Liver (tissue), 9 donors: ENCODE results near the gene ANKRD44. TPM values are rescaled to one million over a fixed set of nuclear protein-coding genes. Genes with fewer than 3 reads are reported as not detected.

Source experiments
- DNase-seq: peaks from one replicate; pipeline ENCODE4 v3.0.0-alpha.2; 2017; ENCODE audit warnings: low spot score
- H3K27ac ChIP-seq, 2 donors: one replicate each; pipeline ENCODE4 v1.7.0; 2013; ENCODE audit warnings: inconsistent platforms in 2 of 2, low read length in 2 of 2, control low read depth in 1 of 2, low read depth in 1 of 2, mild to moderate bottlenecking in 1 of 2
- H3K27me3 ChIP-seq, 4 donors: one replicate each; pipeline versions ENCODE4 v1.6.1 to v1.7.0; 2013; ENCODE audit warnings: low read length in 3 of 4, inconsistent platforms in 1 of 4, mild to moderate bottlenecking in 1 of 4, moderate library complexity in 1 of 4; ENCODE audit not compliant: control insufficient read depth in 4 of 4, insufficient read depth in 4 of 4
- H3K36me3 ChIP-seq, 4 donors: one replicate each; pipeline versions ENCODE4 v1.6.1 to v1.7.0; 2013; ENCODE audit warnings: low read length in 3 of 4, mild to moderate bottlenecking in 3 of 4, low read depth in 1 of 4, moderate library complexity in 1 of 4; ENCODE audit not compliant: control insufficient read depth in 4 of 4, insufficient read depth in 3 of 4
- H3K4me1 ChIP-seq, 4 donors: one replicate each; pipeline versions ENCODE4 v1.6.1 to v1.7.0; 2013; ENCODE audit warnings: low read length in 3 of 4, mild to moderate bottlenecking in 3 of 4, moderate library complexity in 1 of 4; ENCODE audit not compliant: control insufficient read depth in 4 of 4, insufficient read depth in 4 of 4
- H3K4me3 ChIP-seq, 3 donors: one replicate each; pipeline versions ENCODE4 v1.6.1 to v1.7.0; 2013; ENCODE audit warnings: low read length in 3 of 3, control low read depth in 1 of 3, low read depth in 1 of 3, mild to moderate bottlenecking in 1 of 3
- H3K9ac ChIP-seq, 2 donors: one replicate each; pipeline ENCODE4 v1.7.0; 2013; ENCODE audit warnings: low read length in 2 of 2, mild to moderate bottlenecking in 2 of 2, moderate library complexity in 2 of 2, control low read depth in 1 of 2, low read depth in 1 of 2
- H3K9me3 ChIP-seq, 4 donors: one replicate each; pipeline versions ENCODE4 v1.6.1 to v1.7.0; 2013; ENCODE audit warnings: low read length in 3 of 4; ENCODE audit not compliant: control insufficient read depth in 4 of 4
- EGR1 ChIP-seq, 2 donors: IDR thresholded peaks; 2 replicates each; pipeline ENCODE4 v1.6.1; 2016 to 2018; ENCODE audit warnings: antibody characterized with exemption in 2 of 2, low read depth in 2 of 2
- FOXA1 ChIP-seq: IDR thresholded peaks from 2 replicates; pipeline ENCODE4 v1.6.1; 2016; ENCODE audit warnings: antibody characterized with exemption
- FOXA2 ChIP-seq: IDR thresholded peaks from 2 replicates; pipeline ENCODE4 v1.6.1; 2016; ENCODE audit warnings: antibody characterized with exemption
- GABPA ChIP-seq, 2 donors: IDR thresholded peaks in 1 of 2; conservative IDR thresholded peaks in 1 of 2; 2 replicates each; pipeline ENCODE4 v1.6.1; 2016; ENCODE audit warnings: antibody characterized with exemption in 2 of 2, mild to moderate bottlenecking in 1 of 2, moderate library complexity in 1 of 2
- HNF4A ChIP-seq, 2 donors: conservative IDR thresholded peaks; 2 replicates each; pipeline ENCODE4 v1.6.1; 2016; ENCODE audit warnings: antibody characterized with exemption in 2 of 2, mild to moderate bottlenecking in 2 of 2
- HNF4G ChIP-seq: IDR thresholded peaks from 2 replicates; pipeline ENCODE4 v1.6.1; 2016; ENCODE audit warnings: antibody characterized with exemption
- JUND ChIP-seq, 2 donors: IDR thresholded peaks; 2 replicates each; pipeline ENCODE4 v1.6.1; 2016; ENCODE audit warnings: antibody characterized with exemption in 2 of 2
- NR2F2 ChIP-seq: IDR thresholded peaks from 2 replicates; pipeline ENCODE4 v1.6.1; 2016; ENCODE audit warnings: antibody characterized with exemption
- RAD21 ChIP-seq, 2 donors: IDR thresholded peaks; 2 replicates each; pipeline ENCODE4 v1.6.1; 2016; ENCODE audit warnings: antibody characterized with exemption in 2 of 2, mild to moderate bottlenecking in 2 of 2
- RXRA ChIP-seq, 2 donors: IDR thresholded peaks; 2 replicates each; pipeline ENCODE4 v1.6.1; 2017 to 2018; ENCODE audit warnings: antibody characterized with exemption in 2 of 2, mild to moderate bottlenecking in 1 of 2
- SP1 ChIP-seq: IDR thresholded peaks from 2 replicates; pipeline ENCODE4 v1.6.1; 2018; ENCODE audit warnings: antibody characterized with exemption, mild to moderate bottlenecking
- TAF1 ChIP-seq: conservative IDR thresholded peaks from 2 replicates; pipeline ENCODE4 v1.6.1; 2016; ENCODE audit warnings: antibody characterized with exemption, mild to moderate bottlenecking
- YY1 ChIP-seq: IDR thresholded peaks from 2 replicates; pipeline ENCODE4 v1.6.1; 2016; ENCODE audit warnings: antibody characterized with exemption, mild to moderate bottlenecking
- WGBS: extraction: QIAGEN DNeasy Blood & Tissue Kit; methylation state at CpG from one replicate; pipeline ENCODE4 v1.1.7; 2013; 5-methylcytosine and 5-hydroxymethylcytosine counted together
- polyA plus RNA-seq, 2 donors: library from polyadenylated mRNA; stranded (reverse) in 1 of 2; unstranded in 1 of 2; fragments of 200-250 nt in 1 of 2; fragments of >200 nt in 1 of 2; fragmentation: Nextera tagmentation in 1 of 2; extraction: Ambion mirVana in 1 of 2; gene quantifications; one replicate each; pipeline versions ENCODE4 v1.2.1 to v1.2.3, GENCODE V29; 2013 to 2015
- total RNA-seq, 2 donors: library from RNA; depleted of rRNA; stranded (reverse); fragments of >200 nt; gene quantifications; one replicate each; pipeline ENCODE4 v1.2.3, GENCODE V29; 2014
- TF ChIP-seq, protein P1 (sequence below): IDR thresholded peaks from 2 replicates; pipeline ENCODE4 v1.6.1; 2016; ENCODE audit warnings: antibody characterized with exemption
- TF ChIP-seq, protein P2 (sequence below): IDR thresholded peaks from 2 replicates; pipeline ENCODE4 v1.6.1; 2016; ENCODE audit warnings: antibody characterized with exemption
- TF ChIP-seq, protein P3 (sequence below): IDR thresholded peaks from 2 replicates; pipeline ENCODE4 v1.6.1; 2016; ENCODE audit warnings: antibody characterized with exemption
- TF ChIP-seq, protein P4 (sequence below): fragments of 150-350 bp; IDR thresholded peaks from 2 replicates; pipeline ENCODE4 v1.5.1; 2017; ENCODE audit warnings: improper control_type of control experiment, low read depth, low read length; ENCODE audit not compliant: missing input control
- TF ChIP-seq, protein P5 (sequence below): IDR thresholded peaks from 2 replicates; pipeline ENCODE4 v1.6.1; 2016; ENCODE audit warnings: antibody characterized with exemption, mild to moderate bottlenecking
- donor health status: healthy.
- donor health status: healthy.
- donor health status: healthy.
- donor health status: healthy.
- donor health status: healthy.

ANKRD44 gene
- total and polyA plus RNA-seq, 4 donors = 3.8 to 18.2 (median 6.8) TPM

DNA sequence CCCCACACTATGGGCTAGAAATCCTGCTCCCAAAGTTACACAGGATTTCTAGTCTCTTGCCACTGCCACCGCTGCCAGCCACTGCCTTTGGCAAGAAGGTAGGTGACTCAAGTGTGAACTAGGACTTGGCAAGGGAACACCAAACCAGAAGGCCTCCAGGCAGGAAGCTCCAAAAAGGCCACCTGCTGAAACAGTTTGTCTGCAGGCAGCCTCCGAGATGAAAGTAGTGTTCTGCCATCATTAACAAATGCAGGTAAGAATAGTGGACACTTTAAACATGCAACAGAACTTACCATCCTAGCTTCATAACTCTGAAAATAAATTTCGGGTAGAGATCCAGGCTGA lies 3.9 kb downstream of the ANKRD44 start:
- 77% methylated on average over 3 of the region's 3 CpGs for WGBS
- H3K4me3 ChIP-seq = no peak overlapping the region
- peak overlapping the region; percentile 34 to 46 for H3K27ac ChIP-seq
- H3K4me1 ChIP-seq = peaks cover 0 to 4% (median under 1%) of the 10 kb centered on the region in 4 donors
- no peaks in the 10 kb centered on the region for H3K9me3 ChIP-seq
- H3K27me3 ChIP-seq = no peaks in the 10 kb centered on the region
- peak overlapping the region in 1 of 2 donors; percentile 39 for H3K9ac ChIP-seq
- no peaks in the 10 kb centered on the region for H3K36me3 ChIP-seq
- DNase-seq = no peak
- TF ChIP-seq FOXA1 (no peak), FOXA2 (no peak), EGR1 (IDR thresholded peaks at IDR 0.05; ENCODE audit: low read depth in 2 of 2) (no peak), GABPA (IDR thresholded peaks at IDR 0.05 in 1 of 2, conservative IDR thresholded peaks at IDR 0.05 in 1 of 2) (no peak), JUND (IDR thresholded peaks at IDR 0.05) (no peak), SP1 (no peak), TAF1 (no peak), NR2F2 (no peak), RXRA (IDR thresholded peaks at IDR 0.05) (no peak), HNF4G (no peak), HNF4A (conservative IDR thresholded peaks at IDR 0.05) (no peak), RAD21 (IDR thresholded peaks at IDR 0.05) (no peak), YY1 (no peak)
- TF ChIP-seq, protein P1, sequence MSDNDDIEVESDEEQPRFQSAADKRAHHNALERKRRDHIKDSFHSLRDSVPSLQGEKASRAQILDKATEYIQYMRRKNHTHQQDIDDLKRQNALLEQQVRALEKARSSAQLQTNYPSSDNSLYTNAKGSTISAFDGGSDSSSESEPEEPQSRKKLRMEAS = no peak
- TF ChIP-seq, protein P2, sequence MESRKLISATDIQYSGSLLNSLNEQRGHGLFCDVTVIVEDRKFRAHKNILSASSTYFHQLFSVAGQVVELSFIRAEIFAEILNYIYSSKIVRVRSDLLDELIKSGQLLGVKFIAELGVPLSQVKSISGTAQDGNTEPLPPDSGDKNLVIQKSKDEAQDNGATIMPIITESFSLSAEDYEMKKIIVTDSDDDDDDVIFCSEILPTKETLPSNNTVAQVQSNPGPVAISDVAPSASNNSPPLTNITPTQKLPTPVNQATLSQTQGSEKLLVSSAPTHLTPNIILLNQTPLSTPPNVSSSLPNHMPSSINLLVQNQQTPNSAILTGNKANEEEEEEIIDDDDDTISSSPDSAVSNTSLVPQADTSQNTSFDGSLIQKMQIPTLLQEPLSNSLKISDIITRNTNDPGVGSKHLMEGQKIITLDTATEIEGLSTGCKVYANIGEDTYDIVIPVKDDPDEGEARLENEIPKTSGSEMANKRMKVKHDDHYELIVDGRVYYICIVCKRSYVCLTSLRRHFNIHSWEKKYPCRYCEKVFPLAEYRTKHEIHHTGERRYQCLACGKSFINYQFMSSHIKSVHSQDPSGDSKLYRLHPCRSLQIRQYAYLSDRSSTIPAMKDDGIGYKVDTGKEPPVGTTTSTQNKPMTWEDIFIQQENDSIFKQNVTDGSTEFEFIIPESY = no peak
- TF ChIP-seq, protein P3, sequence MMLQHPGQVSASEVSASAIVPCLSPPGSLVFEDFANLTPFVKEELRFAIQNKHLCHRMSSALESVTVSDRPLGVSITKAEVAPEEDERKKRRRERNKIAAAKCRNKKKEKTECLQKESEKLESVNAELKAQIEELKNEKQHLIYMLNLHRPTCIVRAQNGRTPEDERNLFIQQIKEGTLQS = no peak
- TF ChIP-seq, protein P4, sequence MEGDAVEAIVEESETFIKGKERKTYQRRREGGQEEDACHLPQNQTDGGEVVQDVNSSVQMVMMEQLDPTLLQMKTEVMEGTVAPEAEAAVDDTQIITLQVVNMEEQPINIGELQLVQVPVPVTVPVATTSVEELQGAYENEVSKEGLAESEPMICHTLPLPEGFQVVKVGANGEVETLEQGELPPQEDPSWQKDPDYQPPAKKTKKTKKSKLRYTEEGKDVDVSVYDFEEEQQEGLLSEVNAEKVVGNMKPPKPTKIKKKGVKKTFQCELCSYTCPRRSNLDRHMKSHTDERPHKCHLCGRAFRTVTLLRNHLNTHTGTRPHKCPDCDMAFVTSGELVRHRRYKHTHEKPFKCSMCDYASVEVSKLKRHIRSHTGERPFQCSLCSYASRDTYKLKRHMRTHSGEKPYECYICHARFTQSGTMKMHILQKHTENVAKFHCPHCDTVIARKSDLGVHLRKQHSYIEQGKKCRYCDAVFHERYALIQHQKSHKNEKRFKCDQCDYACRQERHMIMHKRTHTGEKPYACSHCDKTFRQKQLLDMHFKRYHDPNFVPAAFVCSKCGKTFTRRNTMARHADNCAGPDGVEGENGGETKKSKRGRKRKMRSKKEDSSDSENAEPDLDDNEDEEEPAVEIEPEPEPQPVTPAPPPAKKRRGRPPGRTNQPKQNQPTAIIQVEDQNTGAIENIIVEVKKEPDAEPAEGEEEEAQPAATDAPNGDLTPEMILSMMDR = no peak
- TF ChIP-seq, protein P5, sequence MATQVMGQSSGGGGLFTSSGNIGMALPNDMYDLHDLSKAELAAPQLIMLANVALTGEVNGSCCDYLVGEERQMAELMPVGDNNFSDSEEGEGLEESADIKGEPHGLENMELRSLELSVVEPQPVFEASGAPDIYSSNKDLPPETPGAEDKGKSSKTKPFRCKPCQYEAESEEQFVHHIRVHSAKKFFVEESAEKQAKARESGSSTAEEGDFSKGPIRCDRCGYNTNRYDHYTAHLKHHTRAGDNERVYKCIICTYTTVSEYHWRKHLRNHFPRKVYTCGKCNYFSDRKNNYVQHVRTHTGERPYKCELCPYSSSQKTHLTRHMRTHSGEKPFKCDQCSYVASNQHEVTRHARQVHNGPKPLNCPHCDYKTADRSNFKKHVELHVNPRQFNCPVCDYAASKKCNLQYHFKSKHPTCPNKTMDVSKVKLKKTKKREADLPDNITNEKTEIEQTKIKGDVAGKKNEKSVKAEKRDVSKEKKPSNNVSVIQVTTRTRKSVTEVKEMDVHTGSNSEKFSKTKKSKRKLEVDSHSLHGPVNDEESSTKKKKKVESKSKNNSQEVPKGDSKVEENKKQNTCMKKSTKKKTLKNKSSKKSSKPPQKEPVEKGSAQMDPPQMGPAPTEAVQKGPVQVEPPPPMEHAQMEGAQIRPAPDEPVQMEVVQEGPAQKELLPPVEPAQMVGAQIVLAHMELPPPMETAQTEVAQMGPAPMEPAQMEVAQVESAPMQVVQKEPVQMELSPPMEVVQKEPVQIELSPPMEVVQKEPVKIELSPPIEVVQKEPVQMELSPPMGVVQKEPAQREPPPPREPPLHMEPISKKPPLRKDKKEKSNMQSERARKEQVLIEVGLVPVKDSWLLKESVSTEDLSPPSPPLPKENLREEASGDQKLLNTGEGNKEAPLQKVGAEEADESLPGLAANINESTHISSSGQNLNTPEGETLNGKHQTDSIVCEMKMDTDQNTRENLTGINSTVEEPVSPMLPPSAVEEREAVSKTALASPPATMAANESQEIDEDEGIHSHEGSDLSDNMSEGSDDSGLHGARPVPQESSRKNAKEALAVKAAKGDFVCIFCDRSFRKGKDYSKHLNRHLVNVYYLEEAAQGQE = no peak
